GM19324 (cell line): ENCODE measurements around the gene COQ2.
"Not testable (repeated sequence)": the region's sequence is repeated elsewhere in the genome, so short reads cannot be mapped to it uniquely, and the experiment has no call there.

ENCODE experiments used
- ATAC-seq: cut with Tn5 transposase; IDR thresholded peaks from one replicate; pipeline ENCODE4 v1.9.1; 2021; ENCODE audit warnings: mild to moderate bottlenecking, moderate library complexity; ENCODE audit not compliant: unreplicated experiment, low FRiP score

The COQ2 gene

GRCh38 chr4:83251447-83251830 lies 33.2 kb downstream of the COQ2 start:
- no peak for ATAC-seq

GRCh38 chr4:83250687-83251446 lies 33.7 kb downstream of the COQ2 start:
- ATAC-seq: no peak

GRCh38 chr4:83248486-83248885 lies 36.1 kb downstream of the COQ2 start:
- ATAC-seq: no peak

GRCh38 chr4:83247415-83248357 lies 36.9 kb downstream of the COQ2 start:
- no peak for ATAC-seq

GRCh38 chr4:83241132-83241531 lies 43.5 kb downstream of the COQ2 start:
- ATAC-seq: no peak

- peak; percentile 91 for ATAC-seq
Measured at GRCh38 chr4:83240379-83240875, 44.2 kb downstream of the COQ2 start.

GRCh38 chr4:83238393-83239248 lies 46.0 kb downstream of the COQ2 start:
- ATAC-seq: no peak

- no peak for ATAC-seq
Measured at GRCh38 chr4:83237591-83237990, 47.0 kb downstream of the COQ2 start.

- ATAC-seq: not testable (repeated sequence)
Measured at GRCh38 chr4:83235645-83236133, 48.9 kb downstream of the COQ2 start.

GRCh38 chr4:83234902-83235644 lies 49.5 kb downstream of the COQ2 start:
- no peak for ATAC-seq

GRCh38 chr4:83234387-83234786 lies 50.2 kb downstream of the COQ2 start:
- ATAC-seq: not testable (repeated sequence)

GRCh38 chr4:83232082-83232481 lies 52.5 kb downstream of the COQ2 start:
- ATAC-seq: no peak

GRCh38 chr4:83231620-83232076 lies 53.0 kb downstream of the COQ2 start:
- peak; percentile 80 for ATAC-seq

GRCh38 chr4:83230928-83231327 lies 53.7 kb downstream of the COQ2 start:
- no peak for ATAC-seq

- ATAC-seq: no peak
Measured at GRCh38 chr4:83229791-83230190, 54.8 kb downstream of the COQ2 start.

- ATAC-seq: no peak
Measured at GRCh38 chr4:83228231-83228630, 56.4 kb downstream of the COQ2 start.

- ATAC-seq: no peak
Measured at GRCh38 chr4:83224502-83225197, 59.9 kb downstream of the COQ2 start.

GRCh38 chr4:83223781-83224180 lies 60.8 kb downstream of the COQ2 start:
- no peak for ATAC-seq

GRCh38 chr4:83221897-83222441 lies 62.6 kb downstream of the COQ2 start:
- peak; percentile 39 for ATAC-seq
